ENCODE results near the gene CMTM8.
"Not testable (repeated sequence)": the region's sequence is repeated elsewhere in the genome, so short reads cannot be mapped to it uniquely, and the experiment has no call there.

The CMTM8 gene

DNA sequence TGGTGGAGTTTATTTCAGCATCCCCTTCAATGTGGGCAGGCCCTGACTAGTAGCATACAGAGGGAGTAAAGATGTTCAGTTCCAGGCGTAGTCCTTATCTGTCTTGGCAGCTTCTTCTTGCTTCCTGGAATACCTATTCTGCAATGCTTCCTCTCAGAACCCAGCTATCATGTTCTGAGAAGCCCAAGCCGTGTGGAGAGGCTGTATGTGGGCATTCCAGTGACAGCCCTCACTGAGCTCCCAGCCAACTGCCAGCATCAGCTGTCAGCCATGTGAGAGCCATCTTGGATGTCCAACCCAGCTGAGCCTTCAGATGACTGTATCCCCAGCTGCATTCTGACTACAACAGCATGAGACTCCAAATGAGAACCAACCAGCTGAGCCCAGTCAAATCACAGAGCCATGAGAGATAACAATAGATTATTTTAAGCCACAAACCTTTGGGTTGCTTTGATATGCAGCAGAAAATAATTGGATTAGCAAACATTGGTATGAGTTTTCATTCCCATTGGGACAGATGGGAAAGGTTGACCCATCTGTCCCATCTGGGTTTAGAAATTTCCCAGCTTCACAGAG, 144.7 kb downstream of the CMTM8 start:
- no peak for DNase-seq

GRCh38 chr3:32384938-32385337, 146.5 kb downstream of the CMTM8 start:
- no peak for DNase-seq

DNA sequence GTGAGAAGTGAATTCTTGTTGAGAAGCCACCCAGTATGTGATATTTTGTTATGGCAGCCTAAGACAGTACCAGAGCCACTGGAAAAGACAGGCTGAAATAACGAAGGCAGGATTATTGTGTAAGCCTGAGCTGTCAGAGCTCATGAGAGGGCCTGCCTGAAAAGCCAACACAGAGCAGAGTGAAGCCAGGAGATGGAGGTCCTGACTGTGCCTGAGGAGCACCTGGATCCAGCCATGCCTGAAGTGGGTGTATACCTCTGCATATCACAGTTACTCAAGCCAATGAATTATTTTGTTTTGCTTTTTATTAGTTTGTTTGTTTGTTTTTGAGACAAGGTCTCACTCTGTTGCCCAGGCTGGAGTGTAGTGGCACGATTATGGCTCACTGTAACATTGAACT, 149.0 kb downstream of the CMTM8 start:
- DNase-seq = no peak

- not testable (repeated sequence) for DNase-seq
Observed at GRCh38 chr3:32389577-32389976, 151.1 kb downstream of the CMTM8 start.

GRCh38 chr3:32391643-32392535, 153.4 kb downstream of the CMTM8 start, which contains the start of gene CMTM7:
Gene CMTM7, plus strand, starts transcription at chr3:32391853. Its CDS starts 54 bp downstream, at chr3:32391907.
- peak; percentile 37 to 71 (median 55) for DNase-seq

GRCh38 chr3:32392536-32393302, 154.2 kb downstream of the CMTM8 start:
- DNase-seq = peak in 2 of 5 experiments; percentile 5 to 57

GRCh38 chr3:32395496-32395895, 157.0 kb downstream of the CMTM8 start:
- peak in 1 of 5 experiments; percentile 43 for DNase-seq

DNA sequence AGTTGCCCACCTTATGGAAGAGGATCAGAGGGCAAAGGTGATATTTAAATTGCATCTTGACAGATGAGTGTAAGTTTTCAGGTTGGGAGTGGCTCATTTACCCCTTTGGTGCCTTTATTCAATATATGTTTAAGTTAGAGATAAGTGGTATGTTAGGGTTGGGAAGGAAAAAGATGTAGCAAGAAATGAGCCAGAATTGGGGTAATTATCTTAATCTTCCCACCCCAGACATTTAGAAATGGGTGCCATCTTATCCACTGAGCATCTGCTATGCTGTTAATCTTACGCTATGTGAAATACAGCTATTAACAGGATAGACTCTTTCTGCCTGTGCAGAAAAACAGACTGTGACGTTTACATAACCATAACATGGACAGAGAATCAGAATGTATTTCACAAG, 159.5 kb downstream of the CMTM8 start:
- DNase-seq = no peak

DNA sequence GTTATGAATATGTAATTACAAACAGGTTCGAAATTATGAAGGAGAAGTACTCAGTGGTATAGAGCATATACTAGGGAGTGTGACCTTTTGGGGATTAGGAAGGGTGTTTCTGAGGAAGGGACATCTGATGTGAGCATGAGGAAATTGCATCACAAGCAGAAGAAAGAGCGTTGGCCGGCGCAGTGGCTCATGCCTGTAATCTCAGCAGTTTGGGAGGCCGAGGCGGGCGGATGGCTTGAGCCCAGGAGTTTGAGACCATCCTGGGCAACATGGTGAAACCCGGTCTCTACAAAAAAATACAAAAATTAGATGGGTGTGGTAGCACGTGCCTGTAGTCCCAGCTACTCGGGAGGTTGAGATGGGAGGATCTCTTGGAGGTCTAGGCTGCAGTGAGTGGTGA, 160.1 kb downstream of the CMTM8 start:
- no peak for DNase-seq

DNA sequence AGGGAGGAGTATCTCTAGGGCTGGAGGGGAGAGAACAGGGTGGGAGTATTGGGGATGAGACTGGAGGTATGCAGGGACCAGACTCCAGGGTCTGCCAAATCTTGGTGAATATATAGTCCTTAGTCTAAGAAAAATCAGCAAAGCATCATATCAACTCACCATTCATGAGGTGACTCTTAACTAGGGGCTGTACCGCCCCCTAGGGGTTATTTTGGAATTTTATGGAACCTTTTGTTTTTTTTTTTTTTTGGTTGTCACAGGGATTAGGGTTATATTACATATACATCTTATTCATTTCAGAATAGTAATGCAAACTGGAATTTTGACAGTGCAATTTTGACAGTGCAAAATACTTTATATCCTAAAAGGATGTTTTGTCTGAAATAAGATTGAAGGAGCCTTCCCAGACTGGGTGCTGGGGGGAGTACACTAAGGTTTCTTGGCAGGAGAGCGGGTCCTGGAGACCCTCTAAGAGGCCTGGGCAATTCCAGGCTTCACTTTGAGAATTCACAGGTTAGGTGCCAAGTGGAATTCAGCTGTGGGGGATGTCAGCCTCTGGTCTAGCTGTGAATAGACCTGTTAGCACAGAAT, 160.6 kb downstream of the CMTM8 start:
- peak in 3 of 5 experiments; percentile 26 to 75 (median 53) for DNase-seq

DNA sequence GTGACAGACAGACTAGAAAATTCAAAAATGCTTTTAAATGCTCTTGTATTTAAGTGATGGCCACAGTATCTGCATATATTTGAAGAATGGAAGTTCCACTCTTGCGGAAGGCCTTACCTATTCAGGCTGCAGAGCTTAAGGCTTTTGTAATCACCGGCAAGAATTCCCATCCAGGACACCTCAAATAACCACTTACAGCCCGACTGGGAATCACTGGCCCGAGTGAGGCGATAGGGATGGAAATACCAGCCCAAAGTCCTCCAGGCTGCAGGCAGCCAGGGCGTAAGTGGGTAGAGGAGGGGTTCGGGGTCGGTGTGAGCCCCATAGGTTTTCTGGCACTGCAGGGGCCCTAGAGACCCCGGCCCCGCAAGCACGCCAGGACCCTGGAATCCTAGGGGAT, 162.6 kb downstream of the CMTM8 start:
- DNase-seq = no peak

GRCh38 chr3:32401556-32402081, 163.1 kb downstream of the CMTM8 start:
- peak in 4 of 5 experiments; percentile 30 to 82 (median 49) for DNase-seq

- no peak for DNase-seq
Observed at GRCh38 chr3:32403663-32404062, 165.2 kb downstream of the CMTM8 start.

- DNase-seq = no peak
Observed at GRCh38 chr3:32404714-32405113, 166.2 kb downstream of the CMTM8 start.

- no peak for DNase-seq
Observed at GRCh38 chr3:32405155-32405554, 166.7 kb downstream of the CMTM8 start.

DNA sequence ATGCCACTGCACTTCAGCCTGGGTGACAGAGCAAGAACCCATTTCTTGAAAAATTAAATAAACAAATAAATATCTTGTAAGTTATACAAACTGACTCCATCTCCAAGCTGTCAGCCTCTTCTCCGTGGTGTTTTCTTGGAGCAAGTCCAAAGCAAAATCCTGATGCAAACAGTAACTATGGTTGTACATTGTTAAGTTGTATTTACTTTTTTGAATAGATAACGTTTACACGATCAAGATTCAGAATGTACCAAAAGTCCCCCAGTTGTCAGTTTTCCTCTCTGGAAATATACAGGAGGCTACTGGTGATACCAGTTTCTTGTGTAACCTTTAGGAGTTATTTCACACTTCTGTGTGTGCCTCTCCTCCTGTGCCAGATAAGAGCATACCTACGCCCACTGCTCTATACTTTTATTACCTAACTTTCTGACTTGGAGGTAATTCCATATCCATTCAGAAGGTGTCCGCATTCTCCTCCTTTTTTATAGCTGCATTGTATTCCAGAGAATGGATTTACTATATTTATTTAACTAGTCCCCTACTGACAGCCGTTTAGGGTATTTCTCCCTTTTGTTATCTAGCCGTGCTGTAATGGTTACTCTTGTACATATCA, 167.3 kb downstream of the CMTM8 start:
- DNase-seq = no peak

DNA sequence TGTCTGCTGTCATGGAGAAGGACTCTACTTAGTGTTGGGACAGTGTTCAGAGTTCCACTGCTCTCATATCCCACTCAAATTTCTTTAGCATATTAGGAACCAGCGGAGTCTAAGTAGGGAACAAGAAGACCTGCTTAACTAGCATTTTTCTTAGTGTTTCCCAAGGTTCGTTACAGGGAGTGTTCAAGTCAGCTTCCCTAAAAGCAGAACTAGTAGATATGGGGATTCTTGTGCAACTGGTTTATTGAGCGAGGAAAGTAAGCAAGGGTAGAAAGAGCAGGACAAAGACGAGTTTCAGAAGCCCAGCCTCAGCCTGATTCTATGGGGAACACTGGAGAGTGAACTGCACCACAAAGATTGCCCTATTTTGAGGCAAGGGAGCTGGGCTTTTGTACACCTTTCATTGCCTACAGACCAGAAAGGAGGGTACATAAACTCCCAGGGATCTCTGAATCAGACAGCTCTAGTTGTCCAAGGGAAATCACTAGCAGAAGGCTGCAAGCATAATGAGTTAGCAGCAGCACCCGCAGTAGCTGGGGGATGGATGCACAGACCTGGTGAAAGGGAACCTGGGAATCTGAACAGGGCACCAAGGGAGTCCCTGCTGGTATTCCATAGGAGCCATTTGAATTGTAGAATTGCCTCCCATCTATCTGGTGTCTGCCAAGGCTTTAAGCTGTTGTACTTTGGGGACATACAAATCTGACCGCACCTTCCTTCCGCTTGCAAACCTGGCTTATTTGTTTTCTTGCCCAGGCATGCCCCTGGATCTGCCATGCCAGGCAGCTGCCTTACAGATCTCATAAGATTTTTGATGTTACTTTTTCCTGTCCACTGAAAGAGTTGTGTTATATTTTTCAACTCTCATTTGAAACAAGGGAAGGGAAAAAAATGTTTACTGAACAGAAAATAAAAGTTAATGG, 168.3 kb downstream of the CMTM8 start:
- DNase-seq = no peak

DNA sequence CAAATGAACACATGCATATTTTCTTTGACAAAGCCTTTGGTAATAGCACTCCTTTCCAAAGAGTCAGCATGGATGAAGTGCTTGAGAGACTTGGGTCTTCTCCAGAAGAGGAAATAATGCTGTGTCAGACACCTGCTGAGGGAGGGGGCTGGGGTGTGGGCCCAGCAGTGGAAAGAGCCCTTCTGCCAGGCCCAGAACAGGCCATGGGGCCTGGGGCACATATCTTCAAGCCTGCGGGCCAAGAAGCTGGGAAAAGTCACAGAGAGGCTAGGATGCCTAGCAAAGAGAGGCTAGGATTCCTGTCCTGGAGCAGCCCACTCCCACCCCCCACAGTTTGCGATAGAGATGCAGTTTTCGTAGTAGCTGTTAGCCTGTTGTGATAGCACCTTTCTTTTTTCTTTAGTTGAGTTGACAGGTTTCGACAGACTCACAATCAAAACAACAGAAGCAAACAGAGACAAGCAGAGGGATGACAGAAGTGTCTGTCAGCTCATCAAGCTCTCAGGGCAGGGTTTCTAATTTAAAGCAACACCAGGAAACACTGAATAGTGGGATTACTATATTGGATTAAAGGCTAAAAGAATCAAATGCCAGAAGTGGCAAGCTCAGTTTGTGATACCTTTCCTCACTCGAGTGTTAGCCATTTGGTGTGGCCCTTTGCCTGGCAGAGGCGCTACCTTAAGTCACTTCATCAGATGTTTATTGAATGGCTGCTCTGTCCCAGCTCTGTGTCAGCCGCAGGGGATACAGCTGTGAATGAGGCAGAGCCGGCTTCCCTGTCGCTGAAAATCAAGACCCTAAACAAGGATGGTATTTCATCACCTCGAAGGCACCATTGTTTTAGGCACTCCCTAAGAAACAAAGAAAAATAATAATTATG, 172.1 kb downstream of the CMTM8 start:
- DNase-seq = no peak

DNA sequence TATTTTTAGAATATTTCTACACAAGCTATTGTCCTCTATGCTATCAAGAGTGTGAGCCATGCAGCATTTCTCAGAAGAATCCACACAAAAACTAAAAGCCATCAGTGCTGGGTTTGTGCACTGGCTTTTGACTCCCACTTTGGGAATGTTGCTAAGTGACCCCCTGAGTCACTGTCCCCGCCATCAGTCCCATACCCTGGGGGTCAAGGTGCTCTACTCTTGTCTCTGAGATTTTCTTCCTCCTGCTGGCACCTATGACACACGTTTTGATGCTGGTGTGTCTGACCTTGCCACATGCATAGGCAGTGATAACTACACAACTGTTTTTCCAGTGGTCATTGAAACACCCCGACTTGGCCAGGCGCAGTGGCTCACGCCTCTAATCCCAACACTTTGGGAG, 173.0 kb downstream of the CMTM8 start:
- no peak for DNase-seq

DNA sequence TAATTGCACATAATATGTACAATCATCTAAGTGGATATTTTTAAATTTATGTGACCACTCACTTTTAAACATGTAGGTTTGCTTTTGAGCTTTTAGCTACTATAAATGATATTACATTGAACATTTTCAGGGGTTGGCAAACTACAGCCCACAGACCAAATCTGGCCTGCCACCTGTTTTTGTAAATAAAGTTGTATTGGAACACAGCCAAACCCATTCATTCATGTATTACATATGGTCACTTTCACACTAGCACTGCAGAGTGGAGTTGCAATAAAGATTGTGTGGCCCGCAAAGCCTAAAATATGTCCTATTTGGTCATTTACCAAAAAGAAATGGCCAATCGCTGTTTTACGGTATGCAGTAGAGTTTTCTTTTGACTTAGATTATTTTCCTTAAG, 174.4 kb downstream of the CMTM8 start:
- no peak for DNase-seq

All from T-helper 2 cell (primary cell).